Measurements from ENCODE around the gene ZNF146.
"Not testable (repeated sequence)": the region's sequence is repeated elsewhere in the genome, so short reads cannot be mapped to it uniquely, and the experiment has no call there.

Gene ZNF146

GRCh38 chr19:36265856-36266374 is 51.0 kb downstream of the ZNF146 start:
- TF ChIP-seq, protein P1, sequence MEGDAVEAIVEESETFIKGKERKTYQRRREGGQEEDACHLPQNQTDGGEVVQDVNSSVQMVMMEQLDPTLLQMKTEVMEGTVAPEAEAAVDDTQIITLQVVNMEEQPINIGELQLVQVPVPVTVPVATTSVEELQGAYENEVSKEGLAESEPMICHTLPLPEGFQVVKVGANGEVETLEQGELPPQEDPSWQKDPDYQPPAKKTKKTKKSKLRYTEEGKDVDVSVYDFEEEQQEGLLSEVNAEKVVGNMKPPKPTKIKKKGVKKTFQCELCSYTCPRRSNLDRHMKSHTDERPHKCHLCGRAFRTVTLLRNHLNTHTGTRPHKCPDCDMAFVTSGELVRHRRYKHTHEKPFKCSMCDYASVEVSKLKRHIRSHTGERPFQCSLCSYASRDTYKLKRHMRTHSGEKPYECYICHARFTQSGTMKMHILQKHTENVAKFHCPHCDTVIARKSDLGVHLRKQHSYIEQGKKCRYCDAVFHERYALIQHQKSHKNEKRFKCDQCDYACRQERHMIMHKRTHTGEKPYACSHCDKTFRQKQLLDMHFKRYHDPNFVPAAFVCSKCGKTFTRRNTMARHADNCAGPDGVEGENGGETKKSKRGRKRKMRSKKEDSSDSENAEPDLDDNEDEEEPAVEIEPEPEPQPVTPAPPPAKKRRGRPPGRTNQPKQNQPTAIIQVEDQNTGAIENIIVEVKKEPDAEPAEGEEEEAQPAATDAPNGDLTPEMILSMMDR (IDR thresholded peaks at IDR 0.05), result no peak
- Histone ChIP-seq H3K27ac (no peak overlapping the region), H3K4me3 (no peak overlapping the region)
- DNase-seq (ENCODE audit: low spot score), result no peak

GRCh38 chr19:36266375-36266961 is 51.6 kb downstream of the ZNF146 start:
- no peak for DNase-seq (ENCODE audit: low spot score)
- Histone ChIP-seq H3K4me3 (no peak overlapping the region), H3K27ac (no peak overlapping the region)
- TF ChIP-seq, protein P1 (IDR thresholded peaks at IDR 0.05), result no peak

GRCh38 chr19:36267061-36267845 is 52.3 kb downstream of the ZNF146 start:
- H3K27ac ChIP-seq, result no peak overlapping the region
- no peak overlapping the region for H3K4me3 ChIP-seq
- DNase-seq (ENCODE audit: low spot score), result no peak
- TF ChIP-seq, protein P1 (IDR thresholded peaks at IDR 0.05), result no peak

DNA sequence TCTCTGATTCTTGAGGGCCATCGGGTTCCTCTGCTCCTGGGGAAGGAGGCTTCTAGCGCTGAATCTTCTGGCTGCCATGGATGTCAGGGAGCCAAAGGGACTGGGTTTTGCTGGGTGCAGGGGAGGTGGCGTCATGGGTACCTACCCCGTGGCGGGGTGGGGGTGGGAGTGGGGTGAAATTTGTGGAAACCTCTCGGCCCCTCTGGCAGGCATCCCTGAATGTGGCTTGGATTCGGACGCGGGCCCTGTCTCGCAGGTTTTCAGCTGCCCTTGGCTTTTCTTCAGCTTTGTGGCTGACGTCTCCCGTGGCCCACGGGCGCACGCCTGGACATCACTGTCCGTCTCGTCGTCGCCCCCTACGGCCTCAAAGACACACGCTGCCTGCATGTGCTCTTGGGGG is 53.2 kb downstream of the ZNF146 start:
- not testable (repeated sequence) for H3K27ac ChIP-seq; DNase-seq (ENCODE audit: low spot score); H3K4me3 ChIP-seq

GRCh38 chr19:36268591-36268990 is 53.7 kb downstream of the ZNF146 start:
- not testable (repeated sequence) for H3K4me3 ChIP-seq; H3K27ac ChIP-seq; DNase-seq (ENCODE audit: low spot score)

- not testable (repeated sequence) for DNase-seq (ENCODE audit: low spot score); H3K4me3 ChIP-seq; H3K27ac ChIP-seq
Measured at GRCh38 chr19:36269295-36269694, 54.4 kb downstream of the ZNF146 start.

Data from coronary artery (tissue), 2 donors.